DND-41 (cell line): ENCODE data around the gene ZNF565.

ENCODE experiments used
- ATAC-seq: fragments of 200-7000 bp; cut with Tn5 transposase; 3 replicates; pipeline ENCODE4 v1.9.1; 2021; ENCODE audit warnings: low read depth; ENCODE audit not compliant: insufficient read depth
- DNase-seq: peaks from one replicate; pipeline ENCODE4 v3.0.0-alpha.2; 2020
- H2AFZ ChIP-seq: 2 replicates; pipeline ENCODE4 v1.6.0; 2012; ENCODE audit warnings: low read depth, low read length
- H3K27ac ChIP-seq: 2 replicates; pipeline ENCODE4 v1.5.1; 2012; ENCODE audit warnings: low read length, inconsistent platforms
- H3K27me3 ChIP-seq: fragments of 200-600 bp; sonication (generic); 2 replicates; pipeline ENCODE4 v1.6.0; 2012; ENCODE audit warnings: low read length, mild to moderate bottlenecking, inconsistent platforms; ENCODE audit not compliant: insufficient read depth, poor library complexity
- H3K36me3 ChIP-seq: 2 replicates; pipeline ENCODE4 v1.5.1; 2012; ENCODE audit warnings: low read length, inconsistent platforms; ENCODE audit not compliant: insufficient read depth
- H3K4me1 ChIP-seq: 2 replicates; pipeline ENCODE4 v1.5.1; 2012; ENCODE audit warnings: mild to moderate bottlenecking, low read length; ENCODE audit not compliant: insufficient read depth
- H3K4me2 ChIP-seq: 2 replicates; pipeline ENCODE4 v1.6.0; 2012; ENCODE audit warnings: mild to moderate bottlenecking, moderate library complexity, low read length, inconsistent platforms; ENCODE audit not compliant: insufficient read depth
- H3K4me3 ChIP-seq, 2 experiments: fragments of 200-600 bp in 1 of 2; shearing (Covaris generic) in 1 of 2; 2 replicates each; pipeline ENCODE4 v1.5.1; 2012 to 2016; ENCODE audit warnings: inconsistent platforms in 2 of 2, low read length in 2 of 2, mild to moderate bottlenecking in 2 of 2, low read depth in 1 of 2, moderate library complexity in 1 of 2
- H3K79me2 ChIP-seq: 2 replicates; pipeline ENCODE4 v1.6.0; 2012; ENCODE audit warnings: low read length, inconsistent platforms; ENCODE audit not compliant: insufficient read depth
- H3K9ac ChIP-seq: 2 replicates; pipeline ENCODE4 v1.6.0; 2012; ENCODE audit warnings: low read depth, mild to moderate bottlenecking, inconsistent platforms, low read length, moderate library complexity
- H3K9me3 ChIP-seq: 2 replicates; pipeline ENCODE4 v1.5.1; 2012; ENCODE audit warnings: low read length, moderate library complexity, mild to moderate bottlenecking, inconsistent platforms; ENCODE audit not compliant: insufficient read depth, severe bottlenecking
- H4K20me1 ChIP-seq: 2 replicates; pipeline ENCODE4 v1.6.0; 2012; ENCODE audit warnings: low read length; ENCODE audit not compliant: insufficient read depth
- CTCF ChIP-seq: IDR thresholded peaks from 2 replicates; pipeline ENCODE4 v1.5.1; 2012; ENCODE audit warnings: borderline replicate concordance, low read length, moderate library complexity, mild to moderate bottlenecking; ENCODE audit not compliant: poor library complexity, severe bottlenecking; ENCODE audit errors: extremely low read depth
- EZH2 ChIP-seq: IDR thresholded peaks from 3 replicates; pipeline ENCODE4 v1.6.1; 2012; ENCODE audit warnings: borderline replicate concordance, low read depth, mild to moderate bottlenecking, moderate library complexity, low read length, inconsistent platforms; ENCODE audit not compliant: severe bottlenecking

ZNF565 gene

DNA sequence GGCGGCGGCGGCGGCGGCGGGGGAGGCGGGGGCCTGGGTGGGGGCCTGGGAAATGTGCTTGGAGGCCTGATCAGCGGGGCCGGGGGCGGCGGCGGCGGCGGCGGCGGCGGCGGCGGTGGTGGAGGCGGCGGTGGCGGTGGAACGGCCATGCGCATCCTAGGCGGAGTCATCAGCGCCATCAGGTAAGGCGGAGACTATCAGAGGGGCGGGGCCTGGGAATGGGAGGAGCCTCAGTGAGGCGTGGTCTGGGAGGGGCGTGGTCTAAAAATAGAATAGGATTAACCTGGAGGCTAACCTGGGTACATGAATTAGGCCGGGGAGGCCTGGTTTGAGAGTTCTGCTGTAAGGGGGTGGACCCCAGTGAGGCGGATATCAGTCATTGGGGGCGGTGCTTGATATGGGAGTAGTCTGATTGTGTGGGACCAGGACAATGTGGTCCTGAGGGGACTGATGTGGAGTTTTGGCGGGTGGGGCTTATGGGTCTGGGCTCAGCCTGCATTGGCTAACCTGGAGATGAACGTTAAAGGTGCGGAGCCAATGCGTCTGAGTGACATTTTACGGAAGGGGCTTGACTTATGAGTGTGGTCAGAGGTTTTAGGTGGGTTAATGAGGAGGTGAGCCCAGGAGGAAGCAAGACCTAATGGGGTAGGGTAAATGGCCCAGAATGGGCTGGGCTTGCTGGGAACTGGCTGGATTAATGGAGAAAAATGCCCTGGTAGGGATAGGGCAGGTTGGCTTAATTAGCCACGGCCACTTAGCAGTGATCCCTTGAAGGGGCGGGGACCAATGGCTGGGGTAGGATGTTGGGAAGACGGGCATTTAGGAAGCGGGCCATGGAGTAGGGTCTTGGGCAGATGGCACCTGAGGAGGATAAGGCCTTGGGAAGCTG lies 73.2 kb downstream of the ZNF565 start:
- H3K27ac ChIP-seq: no peak overlapping the region

GRCh38 chr19:36140304-36141038 lies 74.0 kb downstream of the ZNF565 start:
- peak overlapping the region; percentile 75 to 80 for H3K4me3 ChIP-seq
- peak overlapping the region; percentile 77 for H3K4me2 ChIP-seq
- no peak for TF ChIP-seq CTCF
- no peak for TF ChIP-seq EZH2
- H3K79me2 ChIP-seq: peaks cover 24% of the 10 kb centered on the region
- no peaks in the 10 kb centered on the region for H3K9me3 ChIP-seq
- H3K27ac ChIP-seq: peak overlapping the region; percentile 87
- no peaks in the 10 kb centered on the region for H3K27me3 ChIP-seq
- peaks cover 14% of the 10 kb centered on the region for H4K20me1 ChIP-seq
- peaks cover 22% of the 10 kb centered on the region for H3K4me1 ChIP-seq
- DNase-seq (peak; percentile 74), ATAC-seq (peak; percentile 38)
- peak overlapping the region; percentile 82 for H2AFZ ChIP-seq
- peaks cover 30% of the 10 kb centered on the region for H3K36me3 ChIP-seq
- peak overlapping the region; percentile 83 for H3K9ac ChIP-seq

More for the DNA sequence above, 73.2 kb downstream of the ZNF565 start:
- Histone ChIP-seq H3K4me3 (peak overlapping the region; percentile 0 to 80; a peak in 3 of 4 replicates), H3K79me2 (peaks cover 24% of the 10 kb centered on the region), H3K36me3 (peaks cover 38% of the 10 kb centered on the region), H2AFZ (peak overlapping the region; percentile 82; the same call in 1 of the 2 replicates), H3K9ac (peak overlapping the region; percentile 83; the same call in 1 of the 2 replicates), H3K27me3 (no peaks in the 10 kb centered on the region), H3K4me1 (peaks cover 22% of the 10 kb centered on the region), H3K9me3 (no peaks in the 10 kb centered on the region), H3K4me2 (peak overlapping the region; percentile 77), H4K20me1 (peaks cover 14% of the 10 kb centered on the region)
- DNase-seq: peak; percentile 87
- TF ChIP-seq EZH2 (no peak), CTCF (no peak)
- ATAC-seq: peak; percentile 68

DNA sequence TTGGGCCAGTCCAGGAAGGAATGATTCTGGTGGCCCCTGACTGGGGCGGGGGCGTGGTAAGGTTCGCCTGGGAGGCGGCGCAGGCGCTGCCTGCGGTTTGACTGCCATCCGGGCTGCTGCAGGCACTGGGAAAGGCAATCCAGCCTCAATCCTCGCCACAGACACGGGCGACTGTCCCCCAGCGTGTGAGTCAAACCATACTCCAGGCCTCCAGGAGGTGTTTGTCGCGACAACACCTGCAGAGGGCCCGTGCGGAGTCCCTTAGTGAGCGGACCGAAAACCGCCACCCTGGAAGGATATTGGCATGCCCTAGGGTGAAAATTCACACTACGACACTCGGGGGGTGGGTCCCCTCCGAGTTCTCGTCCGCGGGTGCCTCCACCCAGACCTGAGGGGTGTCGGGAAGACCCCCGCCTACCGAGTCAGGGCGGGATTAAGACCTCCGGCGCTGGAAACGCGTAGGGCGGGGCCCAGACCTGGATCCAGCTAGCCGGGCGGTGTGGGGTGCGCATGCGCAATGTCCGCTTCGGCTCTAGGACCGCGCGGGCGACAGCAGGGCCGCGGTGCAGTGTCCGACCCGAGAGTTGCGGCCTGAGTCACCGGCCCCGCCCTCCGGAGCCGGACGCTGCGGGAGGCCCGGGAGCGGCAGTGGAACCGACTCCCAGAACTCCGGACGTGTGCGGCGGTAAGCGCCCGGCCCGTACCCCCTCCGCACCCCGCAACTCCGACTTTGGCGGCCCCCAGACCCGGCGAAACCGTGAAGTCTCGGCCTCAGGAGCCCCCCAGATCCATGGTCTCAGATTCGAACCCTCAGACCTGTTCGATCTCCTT lies 74.8 kb downstream of the ZNF565 start, which contains the start of gene CAPNS1:
CAPNS1 (plus strand) TSS at position 594 of the 831 bp plus-strand sequence. CDS start 946 bp downstream, outside the sequence.
- DNase-seq (peak; percentile 94), ATAC-seq (peak; percentile 79)
- H3K27me3 ChIP-seq: no peaks in the 10 kb centered on the region
- peak within 1 kb of the TSS; percentile 87 for H3K27ac ChIP-seq
- H3K9me3 ChIP-seq: no peaks in the 10 kb centered on the region
- peak within 1 kb of the TSS; percentile 82 for H2AFZ ChIP-seq
- H3K4me3 ChIP-seq: peak within 1 kb of the TSS; percentile 75 to 80
- H4K20me1 ChIP-seq: peaks cover 14% of the 10 kb centered on the region
- peaks cover 22% of the 10 kb centered on the region for H3K4me1 ChIP-seq
- H3K9ac ChIP-seq: peak within 1 kb of the TSS; percentile 83
- H3K36me3 ChIP-seq: peaks cover 22% of the 10 kb centered on the region
- H3K4me2 ChIP-seq: peak within 1 kb of the TSS; percentile 77
- no peak for TF ChIP-seq EZH2
- peak; percentile 24 for TF ChIP-seq CTCF
- H3K79me2 ChIP-seq: peaks cover 24% of the 10 kb centered on the region
